Endothelial cell of umbilical vein (primary cell): ENCODE results near the gene DNA2. TPM values are rescaled to one million over a fixed set of nuclear protein-coding genes. Genes with fewer than 3 reads are reported as not detected.

Experiments used
- Bru-seq: library from RNA; stranded (reverse); fragments of 400-500 nt; gene quantifications from one replicate; lab custom pipeline; 2021; lab: Mats Ljungman, UMichigan
- BruChase-seq, 2 experiments: library from RNA; stranded (reverse); fragments of 400-500 nt; gene quantifications; one replicate each; lab custom pipeline; 2021; lab: Mats Ljungman, UMichigan
- BruUV-seq: library from RNA; stranded (reverse); fragments of 400-500 nt; replicated peaks from 2 replicates; lab custom pipeline; 2021; lab: Mats Ljungman, UMichigan
- CTCF ChIA-PET: fragments of 300-600, 350-600 bp; sonication (Branson Sonifier 250); formaldehyde crosslinking; loops from one replicate; lab custom pipeline; 2021; ENCODE audit warnings: antibody characterized with exemption, inconsistent platforms; lab: Charles Lee
- POLR2A ChIA-PET: fragments of 300-600, 350-600 bp; sonication (Branson Sonifier 250); formaldehyde crosslinking; loops from one replicate; lab custom pipeline; 2021; ENCODE audit warnings: antibody characterized with exemption, inconsistent platforms; lab: Charles Lee
- DNase-seq: peaks from one replicate; pipeline ENCODE4 v3.0.0-alpha.2; 2011; ENCODE audit warnings: low read depth, low spot score
- FAIRE-seq: peaks from 2 replicates; lab custom pipeline; 2011; peaks lifted over from hg19 to GRCh38; lab: Jason Lieb, UNC
- H2AFZ ChIP-seq: 2 replicates; pipeline ENCODE4 v1.6.0; 2012; ENCODE audit warnings: low read depth, low read length, control low read depth, inconsistent platforms
- H3K27ac ChIP-seq: 2 replicates; pipeline ENCODE4 v1.5.1; 2011; ENCODE audit warnings: low read depth, mild to moderate bottlenecking, control low read depth, low read length, moderate library complexity; ENCODE audit not compliant: insufficient read depth
- H3K27me3 ChIP-seq, 2 experiments: 2 replicates each; pipeline versions ENCODE4 v1.6.0 to v1.6.1; 2011; ENCODE audit warnings: low read length in 2 of 2, mixed read lengths in 1 of 2; ENCODE audit not compliant: control insufficient read depth in 2 of 2, insufficient read depth in 2 of 2
- H3K36me3 ChIP-seq, 2 experiments: 2 replicates in 1 of 2; 3 replicates in 1 of 2; pipeline ENCODE4 v1.5.1; 2011; ENCODE audit warnings: low read length in 2 of 2, mild to moderate bottlenecking in 1 of 2, moderate library complexity in 1 of 2; ENCODE audit not compliant: control insufficient read depth in 2 of 2, insufficient read depth in 2 of 2; ENCODE audit errors: extremely low read depth in 1 of 2
- H3K4me1 ChIP-seq: 3 replicates; pipeline ENCODE4 v1.5.1; 2011; ENCODE audit warnings: mild to moderate bottlenecking, low read length; ENCODE audit not compliant: control insufficient read depth, insufficient read depth; ENCODE audit errors: extremely low read depth
- H3K4me2 ChIP-seq: 2 replicates; pipeline ENCODE4 v1.6.1; 2011; ENCODE audit warnings: low read length, control low read depth, mixed read lengths; ENCODE audit not compliant: insufficient read depth
- H3K4me3 ChIP-seq, 3 experiments: fragments of 200-600 bp in 1 of 3; sonication (generic), shearing (Covaris generic) in 1 of 3; replicated peaks in 1 of 3; 2 replicates each; pipeline ENCODE4 v1.5.1; 2011 to 2016; ENCODE audit warnings: control low read depth in 3 of 3, low read length in 3 of 3, mild to moderate bottlenecking in 2 of 3, inconsistent platforms in 1 of 3, low read depth in 1 of 3, moderate library complexity in 1 of 3; ENCODE audit not compliant: insufficient read depth in 1 of 3
- H3K79me2 ChIP-seq: 2 replicates; pipeline ENCODE4 v1.6.0; 2012; ENCODE audit warnings: low read length, inconsistent platforms; ENCODE audit not compliant: control insufficient read depth, insufficient read depth
- H3K9ac ChIP-seq: replicated peaks from 2 replicates; pipeline ENCODE3; 2011; ENCODE audit warnings: low read length, control low read depth; ENCODE audit not compliant: insufficient read depth; ENCODE audit errors: extremely low read depth
- H3K9me1 ChIP-seq: replicated peaks from 3 replicates; pipeline ENCODE4 v1.6.0; 2011; ENCODE audit warnings: mild to moderate bottlenecking, low read length; ENCODE audit not compliant: control insufficient read depth, insufficient read depth; ENCODE audit errors: extremely low read depth
- H3K9me3 ChIP-seq: replicated peaks from 2 replicates; pipeline ENCODE4 v1.5.1; 2012; ENCODE audit warnings: low read length, inconsistent platforms; ENCODE audit not compliant: control insufficient read depth, insufficient read depth
- H4K20me1 ChIP-seq: replicated peaks from 2 replicates; pipeline ENCODE3; 2011; ENCODE audit warnings: mild to moderate bottlenecking, low read length; ENCODE audit not compliant: control insufficient read depth, insufficient read depth; ENCODE audit errors: extremely low read depth
- EZH2 ChIP-seq: IDR thresholded peaks from 2 replicates; pipeline ENCODE4 v1.6.1; 2012; ENCODE audit warnings: borderline replicate concordance, low read depth, mild to moderate bottlenecking, moderate library complexity, low read length, inconsistent platforms; ENCODE audit not compliant: severe bottlenecking
- FOS ChIP-seq: IDR thresholded peaks from 2 replicates; pipeline ENCODE4 v1.6.1; 2011; ENCODE audit warnings: mild to moderate bottlenecking, low read length, moderate library complexity, borderline replicate concordance; ENCODE audit not compliant: insufficient read depth
- GATA2 ChIP-seq: IDR thresholded peaks from 2 replicates; pipeline ENCODE4 v1.7.0; 2011; ENCODE audit warnings: low read depth, mild to moderate bottlenecking, moderate library complexity, mixed read lengths, low read length; ENCODE audit not compliant: insufficient read length, insufficient read depth
- JUN ChIP-seq: IDR thresholded peaks from 2 replicates; pipeline ENCODE4 v1.6.1; 2011; ENCODE audit warnings: borderline replicate concordance, low read depth; ENCODE audit not compliant: insufficient read length, insufficient read depth
- MAX ChIP-seq: IDR thresholded peaks from 2 replicates; pipeline ENCODE4 v1.6.1; 2011; ENCODE audit not compliant: insufficient read depth, insufficient read length
- MYC ChIP-seq: IDR thresholded peaks from one replicate; pipeline ENCODE4 v1.6.1; 2011; ENCODE audit warnings: mild to moderate bottlenecking, low read depth, low read length
- POLR2A ChIP-seq: IDR thresholded peaks from 2 replicates; pipeline ENCODE4 v1.6.1; 2012; ENCODE audit warnings: low read depth, mild to moderate bottlenecking, control low read depth, low read length
- POLR2AphosphoS5 ChIP-seq: IDR thresholded peaks from 2 replicates; pipeline ENCODE4 v1.6.1; 2012; ENCODE audit warnings: low read depth, mild to moderate bottlenecking, control low read depth, low read length, moderate library complexity; ENCODE audit not compliant: insufficient read depth
- dilution Hi-C: fragments of 300-500 bp; cut with MboI; formaldehyde crosslinking; loops from one replicate; pipeline ENCODE4 v1.15.0; 2019; ENCODE audit warnings: low sequenced_read_pairs; ENCODE audit not compliant: extremely low pct_ligation_motif_present
- intact Hi-C: fragments of 100-400 bp; cut with micrococcal nuclease; formaldehyde crosslinking; loops from one replicate; pipeline ENCODE4 v1.10.0; 2022
- long read RNA-seq: library from polyadenylated mRNA; stranded (forward); transcript quantifications from one replicate; pipeline ENCODE4 v2.0.0, GENCODE V29; 2021
- polyA minus RNA-seq, 3 experiments: library from RNA; depleted of rRNA, polyadenylated mRNA; stranded (reverse); fragments of >200 nt; gene quantifications; 1 replicate in 1 of 3; 2 replicates in 2 of 3; pipeline ENCODE4 v1.2.3, GENCODE V29; 2011
- polyA plus RNA-seq, 4 experiments: library from polyadenylated mRNA; depleted of rRNA in 3 of 4; stranded (reverse) in 3 of 4; unstranded in 1 of 4; fragments of >200 nt; gene quantifications; 2 replicates each; pipeline versions ENCODE4 v1.2.1 to v1.2.3, GENCODE V29; 2011 to 2012; ENCODE audit warnings: missing spikeins in 1 of 4
- total RNA-seq: library from RNA; stranded (reverse); gene quantifications from 2 replicates; pipeline ENCODE4 v1.2.3, GENCODE V29; 2021
- TF ChIP-seq, protein P1 (sequence below), 2 donors: IDR thresholded peaks; 1 replicate in 1 of 2; 2 replicates in 1 of 2; pipeline ENCODE4 v1.5.1; 2011; ENCODE audit warnings: low read length in 2 of 2, mild to moderate bottlenecking in 2 of 2, moderate library complexity in 2 of 2, control low read depth in 1 of 2, inconsistent platforms in 1 of 2, low read depth in 1 of 2; ENCODE audit not compliant: insufficient read depth in 1 of 2; ENCODE audit errors: extremely low read depth in 1 of 2

The DNA2 gene, protein sequence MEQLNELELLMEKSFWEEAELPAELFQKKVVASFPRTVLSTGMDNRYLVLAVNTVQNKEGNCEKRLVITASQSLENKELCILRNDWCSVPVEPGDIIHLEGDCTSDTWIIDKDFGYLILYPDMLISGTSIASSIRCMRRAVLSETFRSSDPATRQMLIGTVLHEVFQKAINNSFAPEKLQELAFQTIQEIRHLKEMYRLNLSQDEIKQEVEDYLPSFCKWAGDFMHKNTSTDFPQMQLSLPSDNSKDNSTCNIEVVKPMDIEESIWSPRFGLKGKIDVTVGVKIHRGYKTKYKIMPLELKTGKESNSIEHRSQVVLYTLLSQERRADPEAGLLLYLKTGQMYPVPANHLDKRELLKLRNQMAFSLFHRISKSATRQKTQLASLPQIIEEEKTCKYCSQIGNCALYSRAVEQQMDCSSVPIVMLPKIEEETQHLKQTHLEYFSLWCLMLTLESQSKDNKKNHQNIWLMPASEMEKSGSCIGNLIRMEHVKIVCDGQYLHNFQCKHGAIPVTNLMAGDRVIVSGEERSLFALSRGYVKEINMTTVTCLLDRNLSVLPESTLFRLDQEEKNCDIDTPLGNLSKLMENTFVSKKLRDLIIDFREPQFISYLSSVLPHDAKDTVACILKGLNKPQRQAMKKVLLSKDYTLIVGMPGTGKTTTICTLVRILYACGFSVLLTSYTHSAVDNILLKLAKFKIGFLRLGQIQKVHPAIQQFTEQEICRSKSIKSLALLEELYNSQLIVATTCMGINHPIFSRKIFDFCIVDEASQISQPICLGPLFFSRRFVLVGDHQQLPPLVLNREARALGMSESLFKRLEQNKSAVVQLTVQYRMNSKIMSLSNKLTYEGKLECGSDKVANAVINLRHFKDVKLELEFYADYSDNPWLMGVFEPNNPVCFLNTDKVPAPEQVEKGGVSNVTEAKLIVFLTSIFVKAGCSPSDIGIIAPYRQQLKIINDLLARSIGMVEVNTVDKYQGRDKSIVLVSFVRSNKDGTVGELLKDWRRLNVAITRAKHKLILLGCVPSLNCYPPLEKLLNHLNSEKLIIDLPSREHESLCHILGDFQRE
- total RNA-seq: 18.1 and 18.2 TPM in 2 replicates
- 2.0 and 3.5 TPM in 2 replicates for polyA plus RNA-seq
- 4.2 and 4.8 TPM in 2 replicates for polyA plus RNA-seq (2011; cell fraction: cytosol; rRNA removed)
- 11.6 and 21.7 TPM in 2 replicates for polyA plus RNA-seq (2011; cell fraction: nucleus; rRNA removed)
- 3.3 and 9.1 TPM in 2 replicates for polyA plus RNA-seq (2012)
- polyA minus RNA-seq: 3.9 and 4.0 TPM in 2 replicates
- polyA minus RNA-seq (2011; cell fraction: cytosol; rRNA and poly(A)+ RNA removed): 7.3 TPM
- polyA minus RNA-seq (2011; cell fraction: nucleus; rRNA and poly(A)+ RNA removed): 9.7 and 13.5 TPM in 2 replicates
- percentile 74 among the genes with signal in this experiment for Bru-seq, nascent RNA
- BruChase-seq, experiment 1, labeled RNA remaining after a 6-hour chase: percentile 83 among the genes with signal in this experiment
- BruChase-seq, experiment 2, labeled RNA remaining after a 2-hour chase: percentile 87 among the genes with signal in this experiment
- long read RNA-seq, partial matches to known transcripts: 5 of 12 reads
- long read RNA-seq, other reads (novel, unspliced or antisense): 7 of 12 reads

- dilution Hi-C loops: no loop called here
- POLR2A ChIA-PET: no interaction called here
Measured at GRCh38 chr10:68471586-68472408, at the start of gene DNA2. Gene DNA2 (minus strand): TSS chr10:68471973. CDS start chr10:68471864, 109 bp downstream.

More at GRCh38 chr10:68471586-68472408, at the start of gene DNA2:
- FAIRE-seq (peak; percentile 62), DNase-seq (peak; percentile 82)
- H3K9me1 ChIP-seq: no peaks in the 10 kb centered on the region
- H3K36me3 ChIP-seq: no peaks in the 10 kb centered on the region
- TSS peak; percentile 33 for BruUV-seq
- peaks cover 27% of the 10 kb centered on the region for H3K79me2 ChIP-seq
- H2AFZ ChIP-seq: peak within 1 kb of the TSS; percentile 69
- peak; percentile 65 for TF ChIP-seq POLR2AphosphoS5
- no peak for TF ChIP-seq JUN
- TF ChIP-seq, protein P1, sequence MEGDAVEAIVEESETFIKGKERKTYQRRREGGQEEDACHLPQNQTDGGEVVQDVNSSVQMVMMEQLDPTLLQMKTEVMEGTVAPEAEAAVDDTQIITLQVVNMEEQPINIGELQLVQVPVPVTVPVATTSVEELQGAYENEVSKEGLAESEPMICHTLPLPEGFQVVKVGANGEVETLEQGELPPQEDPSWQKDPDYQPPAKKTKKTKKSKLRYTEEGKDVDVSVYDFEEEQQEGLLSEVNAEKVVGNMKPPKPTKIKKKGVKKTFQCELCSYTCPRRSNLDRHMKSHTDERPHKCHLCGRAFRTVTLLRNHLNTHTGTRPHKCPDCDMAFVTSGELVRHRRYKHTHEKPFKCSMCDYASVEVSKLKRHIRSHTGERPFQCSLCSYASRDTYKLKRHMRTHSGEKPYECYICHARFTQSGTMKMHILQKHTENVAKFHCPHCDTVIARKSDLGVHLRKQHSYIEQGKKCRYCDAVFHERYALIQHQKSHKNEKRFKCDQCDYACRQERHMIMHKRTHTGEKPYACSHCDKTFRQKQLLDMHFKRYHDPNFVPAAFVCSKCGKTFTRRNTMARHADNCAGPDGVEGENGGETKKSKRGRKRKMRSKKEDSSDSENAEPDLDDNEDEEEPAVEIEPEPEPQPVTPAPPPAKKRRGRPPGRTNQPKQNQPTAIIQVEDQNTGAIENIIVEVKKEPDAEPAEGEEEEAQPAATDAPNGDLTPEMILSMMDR (IDR thresholded peaks at IDR 0.05; ENCODE audit: extremely low read depth in 1 of 2, insufficient read depth in 1 of 2, low read depth in 1 of 2, low read length in 2 of 2): no peak
- TF ChIP-seq POLR2A: peak; percentile 61
- TF ChIP-seq GATA2: no peak
- peak; percentile 40 for TF ChIP-seq MAX
- no peak for TF ChIP-seq FOS
- TF ChIP-seq MYC: peak; percentile 11
- TF ChIP-seq EZH2: no peak
- CTCF ChIA-PET: interaction anchor here (1.0 kb wide), 1 partner anchor 65 kb away, joined by 4 read pairs; the partner anchor contains the start of gene RUFY2
- no peaks in the 10 kb centered on the region for H4K20me1 ChIP-seq
- H3K4me1 ChIP-seq: peaks cover 14% of the 10 kb centered on the region
- no peaks in the 10 kb centered on the region for H3K9me3 ChIP-seq
- H3K27ac ChIP-seq: peak within 1 kb of the TSS; percentile 58
- H3K9ac ChIP-seq: peak within 1 kb of the TSS; percentile 84
- H3K4me2 ChIP-seq: peak within 1 kb of the TSS; percentile 100
- H3K4me3 ChIP-seq: peak within 1 kb of the TSS; percentile 80 to 99 (median 98)
- no peaks in the 10 kb centered on the region for H3K27me3 ChIP-seq
- intact Hi-C loops: loop anchor here (2.0 kb wide), 1 partner anchor 65 kb away; the partner anchor contains the start of gene RUFY2
